HFF-Myc (cell line): ENCODE results near the gene BCAP31.

Experiments
- DNase-seq: peaks from one replicate; pipeline ENCODE4 v3.0.0-alpha.2; 2011; ENCODE audit warnings: low read depth; ENCODE audit errors: extremely low read depth
- H3K4me3 ChIP-seq: replicated peaks from 2 replicates; pipeline ENCODE4 v1.5.1; 2011; ENCODE audit warnings: low read depth, mild to moderate bottlenecking, control low read depth, low read length
- TF ChIP-seq, protein P1 (sequence below): IDR thresholded peaks from 2 replicates; pipeline ENCODE4 v1.5.1; 2012; ENCODE audit warnings: mild to moderate bottlenecking, low read depth, low read length, control low read depth; ENCODE audit errors: missing control alignments

Gene BCAP31

DNA sequence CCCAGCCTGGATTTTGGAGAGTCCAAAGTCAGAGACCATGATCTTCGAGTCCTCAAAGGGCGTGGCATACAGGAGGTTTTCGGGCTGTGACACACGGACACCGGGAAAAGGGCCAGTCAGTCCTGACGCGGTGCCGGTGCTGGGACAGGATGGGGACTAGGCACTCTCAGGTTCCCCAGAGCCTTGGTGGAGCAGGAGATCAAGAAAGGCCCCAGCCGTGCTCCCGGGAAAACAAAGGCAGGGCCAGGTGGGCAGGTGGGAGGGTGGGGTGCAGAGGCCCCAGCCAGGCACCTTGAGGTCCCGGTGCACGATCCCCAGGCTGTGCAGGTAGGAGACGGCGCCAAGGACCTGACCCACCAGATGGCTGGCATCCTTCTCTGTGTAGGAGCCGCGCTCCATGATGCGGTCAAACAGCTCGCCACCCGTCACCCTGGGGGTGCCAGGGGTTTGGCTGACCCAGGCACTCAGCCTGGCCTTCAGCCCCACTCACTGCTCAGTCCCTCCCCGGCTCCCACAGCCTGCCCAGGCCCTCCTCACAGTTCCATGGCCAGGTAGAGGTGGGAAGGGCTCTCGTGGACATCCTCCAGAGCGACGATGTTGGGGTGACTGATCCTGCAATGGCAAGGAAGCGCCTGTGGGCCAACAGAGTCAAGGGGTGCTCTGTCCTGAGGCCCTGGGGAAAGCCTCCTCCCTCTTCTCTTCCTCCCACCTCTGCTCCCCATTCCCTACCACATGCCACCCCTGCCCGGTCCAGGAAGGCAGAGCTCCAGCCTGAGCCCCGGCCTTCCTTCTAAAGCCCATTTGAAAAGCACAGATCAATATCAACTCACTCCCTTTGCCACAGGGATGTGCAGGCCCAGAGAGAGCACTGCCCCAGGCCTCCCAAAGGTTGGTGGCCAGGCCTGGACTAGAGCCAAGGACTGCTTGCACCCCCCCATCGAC is 52.3 kb downstream of the BCAP31 start:
- no peak for DNase-seq
- TF ChIP-seq, protein P1, sequence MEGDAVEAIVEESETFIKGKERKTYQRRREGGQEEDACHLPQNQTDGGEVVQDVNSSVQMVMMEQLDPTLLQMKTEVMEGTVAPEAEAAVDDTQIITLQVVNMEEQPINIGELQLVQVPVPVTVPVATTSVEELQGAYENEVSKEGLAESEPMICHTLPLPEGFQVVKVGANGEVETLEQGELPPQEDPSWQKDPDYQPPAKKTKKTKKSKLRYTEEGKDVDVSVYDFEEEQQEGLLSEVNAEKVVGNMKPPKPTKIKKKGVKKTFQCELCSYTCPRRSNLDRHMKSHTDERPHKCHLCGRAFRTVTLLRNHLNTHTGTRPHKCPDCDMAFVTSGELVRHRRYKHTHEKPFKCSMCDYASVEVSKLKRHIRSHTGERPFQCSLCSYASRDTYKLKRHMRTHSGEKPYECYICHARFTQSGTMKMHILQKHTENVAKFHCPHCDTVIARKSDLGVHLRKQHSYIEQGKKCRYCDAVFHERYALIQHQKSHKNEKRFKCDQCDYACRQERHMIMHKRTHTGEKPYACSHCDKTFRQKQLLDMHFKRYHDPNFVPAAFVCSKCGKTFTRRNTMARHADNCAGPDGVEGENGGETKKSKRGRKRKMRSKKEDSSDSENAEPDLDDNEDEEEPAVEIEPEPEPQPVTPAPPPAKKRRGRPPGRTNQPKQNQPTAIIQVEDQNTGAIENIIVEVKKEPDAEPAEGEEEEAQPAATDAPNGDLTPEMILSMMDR = no peak
- no peak overlapping the region for H3K4me3 ChIP-seq

DNA sequence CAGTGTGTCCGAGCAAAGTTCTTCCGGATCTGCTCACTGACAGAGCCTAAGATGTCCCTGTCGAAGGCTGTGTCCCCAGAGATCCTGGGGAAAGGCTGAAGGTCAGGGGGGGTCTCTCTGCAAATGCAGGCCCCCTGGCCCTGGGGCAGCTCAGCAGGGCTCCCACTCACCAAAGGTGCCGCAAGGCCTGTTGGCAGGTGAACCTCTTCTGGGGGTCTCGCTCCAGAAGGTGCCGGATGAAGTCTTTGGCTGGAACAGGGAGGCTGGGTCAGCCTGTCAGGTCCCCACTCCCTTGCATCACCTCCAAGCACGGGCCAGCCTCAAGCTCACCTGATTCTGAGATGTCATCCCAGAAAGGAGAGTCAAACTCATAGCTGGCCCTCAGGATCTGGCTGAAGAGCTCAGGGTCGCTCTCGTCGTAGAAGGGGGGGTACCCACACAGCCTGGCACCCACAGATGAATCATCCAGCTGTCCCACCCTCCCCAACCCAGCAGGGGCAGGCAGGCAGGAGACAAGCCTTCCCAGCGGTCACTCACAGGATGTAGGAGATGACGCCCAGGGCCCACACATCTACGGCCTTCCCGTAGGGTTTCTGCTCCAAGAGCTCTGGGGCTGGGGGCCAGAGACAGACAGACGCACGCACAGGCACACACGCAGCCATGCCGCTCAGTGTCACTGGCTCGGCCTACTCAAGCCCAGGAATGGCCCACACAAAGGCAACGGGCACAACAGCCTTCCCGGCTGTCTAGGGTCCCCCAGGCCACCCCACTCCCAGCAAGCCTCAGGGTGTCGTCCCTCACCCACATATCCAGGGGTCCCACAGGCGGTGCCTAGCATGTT is 53.2 kb downstream of the BCAP31 start:
- DNase-seq = no peak
- H3K4me3 ChIP-seq = no peak overlapping the region
- TF ChIP-seq, protein P1 = no peak

DNA sequence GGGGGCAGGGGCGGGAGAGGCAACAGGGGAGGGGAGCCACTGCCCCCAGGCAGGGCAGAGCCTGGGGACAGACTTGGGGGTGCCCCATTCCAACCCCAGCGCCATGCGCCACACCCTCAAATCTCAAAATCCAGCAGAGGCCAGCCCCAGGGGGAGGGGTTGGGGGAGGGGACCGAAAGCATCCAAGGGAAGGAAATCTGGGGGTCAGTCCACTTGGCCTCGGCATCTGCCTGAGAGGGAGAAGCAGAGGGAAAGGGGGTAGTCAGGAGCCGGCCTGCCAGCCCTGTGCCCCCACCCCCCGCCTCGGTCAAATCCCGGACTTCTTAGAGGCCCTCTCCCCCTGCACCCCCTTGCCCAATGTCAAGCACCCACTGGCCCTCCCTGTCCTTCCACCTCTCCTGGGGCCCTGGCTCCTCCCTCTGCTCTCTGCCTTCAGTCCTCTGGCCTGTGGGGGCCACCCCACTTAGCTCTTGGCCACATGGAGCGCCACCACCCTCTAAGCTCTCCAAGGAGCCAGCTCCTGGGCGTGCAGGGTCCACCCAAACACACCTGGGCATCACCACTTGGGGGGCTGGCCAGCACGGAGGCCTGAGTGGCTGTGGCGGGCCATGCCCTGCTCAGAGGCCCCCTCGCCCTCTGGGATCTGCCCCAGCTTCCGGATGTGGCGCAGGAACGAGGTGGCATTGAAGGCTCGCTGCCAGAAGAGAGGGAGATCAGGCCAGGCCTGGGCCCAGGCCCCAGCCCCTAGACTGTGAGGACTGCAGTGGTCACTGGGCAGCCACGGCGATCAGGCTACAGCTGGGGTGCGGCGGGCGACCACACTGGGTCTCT is 54.1 kb downstream of the BCAP31 start:
- no peak for DNase-seq
- TF ChIP-seq, protein P1 = no peak
- H3K4me3 ChIP-seq = no peak overlapping the region

DNA sequence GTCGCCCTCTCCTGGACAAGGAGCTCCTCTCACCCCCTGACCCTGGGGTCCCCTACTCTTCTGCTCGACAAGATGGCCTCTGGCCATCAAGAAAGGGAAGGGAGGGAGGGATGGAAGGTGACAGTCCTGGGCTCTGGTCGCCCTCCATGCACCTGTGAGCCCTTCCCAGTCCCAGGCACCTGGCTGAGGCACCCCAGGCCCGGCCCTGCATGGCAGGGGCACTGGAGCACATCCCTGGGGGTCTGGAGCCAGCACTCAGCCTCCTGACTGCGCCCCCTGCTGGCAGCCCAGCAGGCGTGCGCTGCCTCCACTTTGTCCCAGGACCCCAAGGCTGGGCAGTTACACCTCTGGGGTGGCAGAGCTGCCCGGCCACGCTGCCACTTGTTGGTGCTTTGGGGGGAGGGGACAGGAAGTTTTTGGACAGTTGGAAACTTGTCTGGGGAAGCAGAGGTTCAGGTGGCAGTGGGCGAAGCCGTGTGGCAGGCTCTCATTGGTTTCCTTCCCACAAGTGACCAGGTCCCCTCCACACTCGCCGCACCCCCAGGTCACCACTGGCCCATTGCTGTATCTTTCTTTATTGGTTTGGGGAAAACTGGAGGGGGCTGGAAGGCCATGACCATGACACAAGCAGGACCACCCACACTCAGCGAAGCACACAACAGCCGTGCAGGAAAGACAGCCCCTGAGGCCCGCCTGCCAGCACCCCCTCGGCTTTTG is 54.9 kb downstream of the BCAP31 start:
- DNase-seq = no peak
- TF ChIP-seq, protein P1 = peak; percentile 73

DNA sequence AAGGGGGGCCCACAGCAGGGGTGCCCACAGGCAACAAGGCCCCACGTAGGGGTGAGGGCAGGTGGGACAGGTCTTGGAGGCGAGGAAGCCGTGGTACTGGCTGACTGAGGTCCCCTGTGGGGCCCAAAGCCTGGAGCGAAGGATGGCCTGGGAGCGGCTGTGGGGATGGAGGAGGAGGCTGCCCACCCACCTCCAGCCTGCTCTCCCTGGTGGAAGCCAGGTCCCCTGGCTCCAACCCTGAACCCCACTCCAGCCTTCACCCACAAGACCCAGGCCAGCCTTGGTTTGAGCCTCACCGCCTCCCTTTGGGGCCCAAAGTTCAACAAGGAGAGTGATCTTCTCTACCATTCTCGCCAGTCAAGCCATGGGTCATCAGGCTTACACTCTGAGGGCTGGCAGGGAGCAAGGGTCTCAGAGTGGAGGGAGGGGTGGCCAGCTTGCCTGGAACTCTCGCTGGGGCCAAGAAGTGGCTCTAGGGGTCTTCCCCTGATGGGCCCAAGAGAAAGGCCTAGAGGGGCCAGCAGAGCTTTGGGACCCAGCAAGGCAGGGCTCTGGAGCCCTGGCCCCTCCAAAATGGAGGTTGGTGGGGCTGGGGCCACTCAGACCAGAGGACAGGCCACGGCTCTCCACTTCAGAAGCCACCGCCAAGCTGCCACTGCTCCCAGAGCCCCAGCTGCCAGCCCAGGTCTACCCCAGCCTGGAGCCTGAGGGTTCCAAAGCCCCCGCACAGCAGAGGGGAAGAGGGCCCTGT is 55.6 kb downstream of the BCAP31 start:
- no peak for DNase-seq
- TF ChIP-seq, protein P1 = no peak
- H3K4me3 ChIP-seq = no peak overlapping the region

More for the DNA sequence above, 54.9 kb downstream of the BCAP31 start:
- no peak overlapping the region for H3K4me3 ChIP-seq
